Progenitor cell of endocrine pancreas (in vitro differentiated cells): ENCODE data around the gene PALM3. TPM values are rescaled to one million over a fixed set of nuclear protein-coding genes. Genes with fewer than 3 reads are reported as not detected.

Experiments used
- DNase-seq: peaks from one replicate; pipeline ENCODE4 v3.0.0; 2021; ENCODE audit warnings: low spot score; ENCODE audit not compliant: unreplicated experiment
- H3K27ac Mint-ChIP-seq: 2 replicates; pipeline ENCODE4 v1.8.0; 2021; ENCODE audit warnings: mild to moderate bottlenecking, moderate library complexity, mixed read lengths
- H3K27me3 Mint-ChIP-seq: 2 replicates; pipeline ENCODE4 v1.8.0; 2021; ENCODE audit warnings: mixed read lengths
- H3K36me3 Mint-ChIP-seq: 2 replicates; pipeline ENCODE4 v1.8.0; 2022; ENCODE audit warnings: mixed read lengths; ENCODE audit not compliant: insufficient read depth
- H3K4me1 Mint-ChIP-seq: 2 replicates; pipeline ENCODE4 v1.8.0; 2021; ENCODE audit warnings: low read depth, mixed read lengths
- H3K4me3 Mint-ChIP-seq: 2 replicates; pipeline ENCODE4 v1.8.0; 2021; ENCODE audit warnings: low read depth, mild to moderate bottlenecking, moderate library complexity, mixed read lengths
- H3K9me3 Mint-ChIP-seq: 2 replicates; pipeline ENCODE4 v1.8.0; 2021; ENCODE audit warnings: low read depth, mixed read lengths
- total RNA-seq: library from RNA; stranded (reverse); gene quantifications from 2 replicates; pipeline ENCODE4 v1.2.1, GENCODE V29; 2021
- TF ChIP-seq, protein P1 (sequence below): fragments of 200-600 bp; sonication (generic); IDR thresholded peaks from one replicate; pipeline ENCODE4 v1.5.0; 2021; ENCODE audit warnings: antibody characterized with exemption, mild to moderate bottlenecking; ENCODE audit not compliant: unreplicated experiment

PALM3 gene
- total RNA-seq, 1 donor from 2014 or later: 5.7 TPM

DNA sequence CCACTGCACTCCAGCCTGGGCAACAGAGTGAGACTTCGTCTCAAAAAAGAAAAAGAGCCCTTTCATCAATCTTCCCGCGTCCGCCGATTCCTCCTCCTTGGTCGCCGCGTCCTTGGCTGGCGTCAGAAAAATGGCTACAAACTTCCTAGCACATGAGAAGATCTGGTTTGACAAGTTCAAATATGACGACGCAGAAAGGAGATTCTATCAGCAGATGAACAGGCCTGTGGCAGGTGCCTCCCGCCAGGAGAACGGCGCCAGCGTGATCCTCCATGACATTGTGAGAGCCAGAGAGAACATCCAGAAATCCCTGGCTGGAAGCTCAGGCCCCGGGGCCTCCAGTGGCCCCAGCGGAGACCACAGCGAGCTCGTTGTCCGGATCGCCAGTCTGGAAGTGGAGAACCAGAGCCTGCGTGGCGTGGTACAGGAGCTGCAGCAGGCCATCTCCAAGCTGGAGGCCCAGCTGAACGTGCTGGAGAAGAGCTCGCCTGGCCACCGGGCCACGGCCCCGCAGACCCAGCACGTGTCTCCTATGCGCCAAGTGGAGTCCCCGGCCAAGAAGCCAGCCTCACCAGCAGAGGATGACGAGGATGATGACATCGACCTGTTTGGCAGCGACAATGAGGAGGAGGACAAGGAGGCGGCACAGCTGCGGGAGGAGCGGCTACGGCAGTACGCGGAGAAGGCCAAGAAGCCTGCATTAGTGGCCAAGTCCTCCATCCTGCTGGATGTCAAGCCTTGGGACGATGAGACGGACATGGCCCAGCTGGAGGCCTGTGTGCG, 8.6 kb upstream of the PALM3 start:
- Mint-ChIP-seq H3K4me3 (no peak overlapping the region), H3K27ac (no peak overlapping the region)

DNA sequence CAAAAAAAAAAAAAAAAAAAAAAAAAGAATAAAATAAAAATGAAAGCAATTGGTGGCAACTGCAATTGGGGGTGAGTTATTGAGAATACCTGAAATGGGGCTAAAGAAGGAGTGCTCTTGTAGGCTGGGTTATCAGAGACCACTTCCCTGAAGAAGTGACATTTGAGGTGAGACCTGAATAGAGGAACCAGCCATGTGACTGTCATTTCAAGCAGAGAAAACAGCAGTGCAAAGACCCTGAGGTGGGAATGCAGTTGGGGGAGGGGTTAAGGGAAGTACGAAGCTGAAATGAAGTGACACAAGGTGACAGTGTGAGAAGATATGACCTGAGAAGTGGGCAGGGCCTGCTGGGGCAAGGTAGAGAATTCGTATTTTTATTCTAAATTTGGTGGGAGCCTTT, 4.3 kb upstream of the PALM3 start:
- TF ChIP-seq, protein P1, sequence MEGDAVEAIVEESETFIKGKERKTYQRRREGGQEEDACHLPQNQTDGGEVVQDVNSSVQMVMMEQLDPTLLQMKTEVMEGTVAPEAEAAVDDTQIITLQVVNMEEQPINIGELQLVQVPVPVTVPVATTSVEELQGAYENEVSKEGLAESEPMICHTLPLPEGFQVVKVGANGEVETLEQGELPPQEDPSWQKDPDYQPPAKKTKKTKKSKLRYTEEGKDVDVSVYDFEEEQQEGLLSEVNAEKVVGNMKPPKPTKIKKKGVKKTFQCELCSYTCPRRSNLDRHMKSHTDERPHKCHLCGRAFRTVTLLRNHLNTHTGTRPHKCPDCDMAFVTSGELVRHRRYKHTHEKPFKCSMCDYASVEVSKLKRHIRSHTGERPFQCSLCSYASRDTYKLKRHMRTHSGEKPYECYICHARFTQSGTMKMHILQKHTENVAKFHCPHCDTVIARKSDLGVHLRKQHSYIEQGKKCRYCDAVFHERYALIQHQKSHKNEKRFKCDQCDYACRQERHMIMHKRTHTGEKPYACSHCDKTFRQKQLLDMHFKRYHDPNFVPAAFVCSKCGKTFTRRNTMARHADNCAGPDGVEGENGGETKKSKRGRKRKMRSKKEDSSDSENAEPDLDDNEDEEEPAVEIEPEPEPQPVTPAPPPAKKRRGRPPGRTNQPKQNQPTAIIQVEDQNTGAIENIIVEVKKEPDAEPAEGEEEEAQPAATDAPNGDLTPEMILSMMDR: no peak
- DNase-seq: no peak
- H3K4me3 Mint-ChIP-seq: no peak overlapping the region
- no peaks in the 10 kb centered on the region for H3K9me3 Mint-ChIP-seq
- H3K27me3 Mint-ChIP-seq: peaks cover 11% of the 10 kb centered on the region
- no peaks in the 10 kb centered on the region for H3K36me3 Mint-ChIP-seq
- peaks cover 6% of the 10 kb centered on the region for H3K4me1 Mint-ChIP-seq
- H3K27ac Mint-ChIP-seq: no peak overlapping the region

More for the DNA sequence above, 8.6 kb upstream of the PALM3 start:
- Mint-ChIP-seq H3K27me3 (peaks cover 11% of the 10 kb centered on the region), H3K36me3 (no peaks in the 10 kb centered on the region), H3K9me3 (no peaks in the 10 kb centered on the region), H3K4me1 (peaks cover 6% of the 10 kb centered on the region)
- TF ChIP-seq, protein P1: no peak
- no peak for DNase-seq

DNA sequence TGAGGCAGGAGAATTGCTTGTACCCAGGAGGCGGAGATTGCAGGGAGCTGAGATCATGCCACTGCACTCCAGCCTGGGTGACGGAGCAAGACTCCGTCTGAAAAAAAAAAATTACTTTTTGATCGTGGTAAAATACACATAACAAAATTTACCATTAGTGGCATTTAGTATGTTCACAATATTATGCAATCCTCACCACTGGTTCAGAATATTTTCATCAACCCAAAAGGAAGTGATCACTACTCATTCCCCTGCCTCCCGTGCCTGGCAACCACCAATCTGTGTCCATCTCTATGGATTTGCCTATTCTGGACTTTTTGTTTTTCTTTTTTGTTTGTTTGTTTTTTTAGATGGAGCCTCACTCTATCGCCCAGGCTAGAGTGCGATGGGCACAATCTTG, 1.2 kb upstream of the PALM3 start:
- no peak overlapping the region for H3K4me3 Mint-ChIP-seq
- no peaks in the 10 kb centered on the region for H3K9me3 Mint-ChIP-seq
- no peak for DNase-seq
- peaks cover 6% of the 10 kb centered on the region for H3K4me1 Mint-ChIP-seq
- TF ChIP-seq, protein P1: no peak
- H3K36me3 Mint-ChIP-seq: no peaks in the 10 kb centered on the region
- peaks cover 23% of the 10 kb centered on the region for H3K27me3 Mint-ChIP-seq
- no peak overlapping the region for H3K27ac Mint-ChIP-seq

DNA sequence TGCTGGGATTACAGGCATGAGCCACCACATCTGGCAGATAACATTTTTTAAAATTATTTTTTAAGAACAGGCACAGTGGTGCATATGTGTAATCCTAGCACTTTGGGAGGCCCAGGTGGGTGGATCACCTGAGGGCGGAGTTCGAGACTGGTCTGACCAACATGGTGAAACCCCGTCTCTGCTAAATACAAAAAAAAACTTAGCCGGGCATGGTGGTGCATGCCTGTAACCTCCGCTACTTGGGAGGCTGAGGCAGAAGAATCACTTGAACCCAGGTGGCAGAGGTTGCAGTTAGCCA, 631 bp upstream of the PALM3 start:
- Mint-ChIP-seq H3K27me3 (peaks cover 29% of the 10 kb centered on the region), H3K27ac (no peak overlapping the region), H3K9me3 (no peaks in the 10 kb centered on the region), H3K4me1 (peaks cover 6% of the 10 kb centered on the region), H3K4me3 (no peak overlapping the region), H3K36me3 (no peaks in the 10 kb centered on the region)
- TF ChIP-seq, protein P1: no peak
- no peak for DNase-seq

DNA sequence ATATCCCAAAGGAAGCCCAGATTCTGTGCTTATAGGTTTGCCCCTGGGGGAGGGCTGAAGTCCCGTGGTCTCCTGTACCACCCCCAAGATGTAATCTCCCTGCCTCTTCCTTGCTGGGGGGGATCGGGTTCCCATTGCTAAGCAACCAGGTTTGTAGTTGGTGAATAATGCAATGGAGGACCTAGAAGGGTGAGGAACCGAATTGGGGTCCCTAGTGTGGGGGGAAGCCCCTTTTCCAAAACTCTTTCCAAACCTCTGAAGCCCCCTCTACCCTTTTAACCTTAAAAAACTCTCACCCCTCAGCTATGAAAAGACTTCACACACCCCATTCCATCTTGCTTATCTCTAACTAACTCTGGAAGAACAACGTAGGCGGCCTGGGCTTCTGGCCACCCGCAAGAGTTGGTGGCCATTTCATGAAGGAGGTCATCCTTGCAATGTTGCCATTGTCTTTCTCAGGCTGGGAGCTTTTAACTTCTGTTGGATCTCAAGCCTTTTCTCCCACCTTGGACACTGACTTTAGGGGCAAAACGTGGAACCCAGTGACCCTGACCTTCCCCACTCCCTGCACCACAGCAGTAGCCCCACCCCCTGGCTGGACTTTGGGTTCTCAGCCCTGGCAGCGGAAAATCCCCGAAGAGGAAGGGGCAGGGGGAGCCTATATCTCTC, 661 bp downstream of the PALM3 start:
- H3K4me3 Mint-ChIP-seq: peak overlapping the region; percentile 8
- DNase-seq: no peak
- H3K9me3 Mint-ChIP-seq: no peaks in the 10 kb centered on the region
- H3K4me1 Mint-ChIP-seq: peaks cover 6% of the 10 kb centered on the region
- TF ChIP-seq, protein P1: no peak
- no peaks in the 10 kb centered on the region for H3K36me3 Mint-ChIP-seq
- H3K27ac Mint-ChIP-seq: no peak overlapping the region
- H3K27me3 Mint-ChIP-seq: peaks cover 38% of the 10 kb centered on the region
